Neural crest cell (in vitro differentiated cells): ENCODE measurements around the gene MYO16. TPM values are rescaled to one million over a fixed set of nuclear protein-coding genes. Genes with fewer than 3 reads are reported as not detected.

Experiments
- DNase-seq: peaks from one replicate; pipeline ENCODE4 v3.0.0; 2021; ENCODE audit warnings: low read depth, mixed read lengths, low spot score
- H3K27ac Mint-ChIP-seq: one replicate; pipeline ENCODE4 v1.8.0; 2021; ENCODE audit warnings: mild to moderate bottlenecking, mixed read lengths; ENCODE audit not compliant: unreplicated experiment
- H3K27me3 Mint-ChIP-seq: 2 replicates; pipeline ENCODE4 v1.8.0; 2021; ENCODE audit warnings: low read depth, mild to moderate bottlenecking, mixed read lengths
- H3K36me3 Mint-ChIP-seq: 2 replicates; pipeline ENCODE4 v1.8.0; 2021; ENCODE audit warnings: low read depth, mild to moderate bottlenecking, mixed read lengths
- H3K4me1 Mint-ChIP-seq: 2 replicates; pipeline ENCODE4 v1.8.0; 2021; ENCODE audit warnings: mixed read lengths
- H3K4me3 Mint-ChIP-seq: one replicate; pipeline ENCODE4 v1.8.0; 2021; ENCODE audit warnings: mild to moderate bottlenecking, mixed read lengths
- H3K9me3 Mint-ChIP-seq: 2 replicates; pipeline ENCODE4 v1.8.0; 2021; ENCODE audit warnings: mixed read lengths
- CTCF ChIP-seq: fragments of 200-600 bp; sonication (generic); conservative IDR thresholded peaks from 2 replicates; pipeline ENCODE4 v1.5.0; 2021; ENCODE audit warnings: antibody characterized with exemption, mild to moderate bottlenecking
- total RNA-seq: library from RNA; stranded (reverse); gene quantifications from 2 replicates; pipeline ENCODE4 v1.2.1, GENCODE V29; 2021

Gene MYO16
- total RNA-seq, 1 donor from 2014 or later = 3.3 TPM

- peaks cover 14% of the 10 kb centered on the region for H3K4me1 Mint-ChIP-seq
- H3K9me3 Mint-ChIP-seq = peaks cover 7% of the 10 kb centered on the region
- DNase-seq = no peak
Measured at GRCh38 chr13:109012115-109012514, 382.7 kb downstream of the MYO16 start.

GRCh38 chr13:109021558-109021957 is 392.1 kb downstream of the MYO16 start:
- TF ChIP-seq CTCF = no peak
- Mint-ChIP-seq H3K27ac (no peak overlapping the region), H3K9me3 (peaks cover 2% of the 10 kb centered on the region), H3K4me3 (no peak overlapping the region), H3K27me3 (no peaks in the 10 kb centered on the region), H3K4me1 (no peaks in the 10 kb centered on the region), H3K36me3 (peaks cover 7% of the 10 kb centered on the region)
- DNase-seq = no peak

More at GRCh38 chr13:109012115-109012514, 382.7 kb downstream of the MYO16 start:
- peaks cover 6% of the 10 kb centered on the region for H3K36me3 Mint-ChIP-seq
- no peak for TF ChIP-seq CTCF
- no peak overlapping the region for H3K4me3 Mint-ChIP-seq
- no peak overlapping the region for H3K27ac Mint-ChIP-seq
- H3K27me3 Mint-ChIP-seq = no peaks in the 10 kb centered on the region

- Mint-ChIP-seq H3K36me3 (peaks cover under 1% of the 10 kb centered on the region), H3K9me3 (peaks cover under 1% of the 10 kb centered on the region), H3K4me1 (no peaks in the 10 kb centered on the region), H3K27me3 (no peaks in the 10 kb centered on the region), H3K27ac (no peak overlapping the region), H3K4me3 (no peak overlapping the region)
- DNase-seq = no peak
- TF ChIP-seq CTCF = no peak
Measured at GRCh38 chr13:109024611-109025010, 395.2 kb downstream of the MYO16 start.

- no peak for DNase-seq
- H3K36me3 Mint-ChIP-seq = no peaks in the 10 kb centered on the region
- no peak overlapping the region for H3K27ac Mint-ChIP-seq
- no peak for TF ChIP-seq CTCF
- H3K4me1 Mint-ChIP-seq = no peaks in the 10 kb centered on the region
- no peaks in the 10 kb centered on the region for H3K27me3 Mint-ChIP-seq
- no peaks in the 10 kb centered on the region for H3K9me3 Mint-ChIP-seq
- H3K4me3 Mint-ChIP-seq = no peak overlapping the region
Measured at GRCh38 chr13:109026266-109026665, 396.9 kb downstream of the MYO16 start.

GRCh38 chr13:109028624-109029023 is 399.2 kb downstream of the MYO16 start:
- TF ChIP-seq CTCF = no peak
- no peak overlapping the region for H3K4me3 Mint-ChIP-seq
- DNase-seq = no peak
- no peaks in the 10 kb centered on the region for H3K36me3 Mint-ChIP-seq
- no peaks in the 10 kb centered on the region for H3K4me1 Mint-ChIP-seq
- no peak overlapping the region for H3K27ac Mint-ChIP-seq
- H3K9me3 Mint-ChIP-seq = no peaks in the 10 kb centered on the region
- H3K27me3 Mint-ChIP-seq = no peaks in the 10 kb centered on the region

GRCh38 chr13:109033090-109033489 is 403.7 kb downstream of the MYO16 start:
- Mint-ChIP-seq H3K4me1 (peaks cover 22% of the 10 kb centered on the region), H3K9me3 (peaks cover 3% of the 10 kb centered on the region), H3K27ac (no peak overlapping the region), H3K36me3 (no peaks in the 10 kb centered on the region), H3K4me3 (no peak overlapping the region), H3K27me3 (no peaks in the 10 kb centered on the region)
- TF ChIP-seq CTCF = no peak
- DNase-seq = no peak
